Measurements from ENCODE around the gene TRMT61A. TPM values are rescaled to one million over a fixed set of nuclear protein-coding genes. Genes with fewer than 3 reads are reported as not detected.

Gene TRMT61A
- polyA plus RNA-seq, 1 of the 3 experiments (the other 2 are of a cell fraction): 15.8 TPM

GRCh38 chr14:103519043-103519836 is 9.8 kb upstream of the TRMT61A start:
- no peaks in the 10 kb centered on the region for H4K20me1 ChIP-seq (ENCODE audit: insufficient read depth)
- TF ChIP-seq GATA2 (CRISPR knock-in tag; IDR thresholded peaks at IDR 0.05): no peak
- TF ChIP-seq RFX5 (IDR thresholded peaks at IDR 0.05; ENCODE audit: low read length): no peak
- no peak for TF ChIP-seq GABPA (IDR thresholded peaks at IDR 0.05; ENCODE audit: low read depth)
- TF ChIP-seq EZH2phosphoT487 (IDR thresholded peaks at IDR 0.05; ENCODE audit: borderline replicate concordance, low read depth): no peak
- TF ChIP-seq IRF3 (IDR thresholded peaks at IDR 0.05; ENCODE audit: low read depth, low read length): no peak
- TF ChIP-seq EP300 (IDR thresholded peaks at IDR 0.05; ENCODE audit: borderline replicate concordance in 1 of 2, low read depth in 1 of 2, low read length in 1 of 2): no peak
- no peak for TF ChIP-seq FOXM1 (IDR thresholded peaks at IDR 0.05; ENCODE audit: low read depth)
- no peak for TF ChIP-seq CHD2 (IDR thresholded peaks at IDR 0.05; ENCODE audit: low read length, partially characterized antibody)
- 91% methylated on average over 8 of the region's 13 CpGs for WGBS (ENCODE audit: low lambda C conversion rate)
- H3K9ac ChIP-seq: no peak overlapping the region
- peaks cover 0 to 20% of the 10 kb centered on the region in 2 experiments; a peak in 1 of 4 replicates for H3K4me1 ChIP-seq (ENCODE audit: control insufficient read depth in 1 of 2, insufficient read depth in 2 of 2, low read depth in 1 of 2, low read length in 1 of 2)
- H3K27me3 ChIP-seq (ENCODE audit: insufficient read depth): peaks cover 16% of the 10 kb centered on the region
- ChIA-PET CTCF (interaction anchor here (0.6 to 9.6 kb wide), 27 partner anchors 10 to 445 kb away, joined by 3 to 194 read pairs (median 5); partner anchors contain the start of gene TRMT61A), POLR2A (interaction anchor here (0.7 to 1.2 kb wide), 3 partner anchors 13 to 43 kb away, joined by 3 read pairs; no protein-coding TSS in a partner anchor)
- H3K4me3 ChIP-seq (ENCODE audit: low read depth in 2 of 2, low read length in 1 of 2): no peak overlapping the region
- H3K79me2 ChIP-seq (ENCODE audit: insufficient read depth): no peaks in the 10 kb centered on the region
- H3K9me2 ChIP-seq: no peaks in the 10 kb centered on the region
- H2AFZ ChIP-seq (ENCODE audit: low read depth): no peak overlapping the region
- H3K27ac ChIP-seq (ENCODE audit: low read depth in 2 of 2, low read length in 1 of 2): no peak overlapping the region; a peak in 1 of 4 replicates
- H3K9me3 ChIP-seq: no peaks in the 10 kb centered on the region
- H3K4me2 ChIP-seq: no peak overlapping the region
- H3K36me3 ChIP-seq (replicated peaks in 1 of 2; ENCODE audit: control insufficient read depth in 1 of 2, insufficient read depth in 2 of 2, low read length in 1 of 2): peaks cover 0 to 4% of the 10 kb centered on the region in 2 experiments
- peaks cover 9% of the 10 kb centered on the region for H3F3A ChIP-seq (replicated peaks; ENCODE audit: insufficient read depth)
- peak; percentile 26 for DNase-seq

- Histone ChIP-seq H3F3A (replicated peaks; ENCODE audit: insufficient read depth) (peaks cover 9% of the 10 kb centered on the region), H3K4me3 (ENCODE audit: low read depth in 2 of 2, low read length in 1 of 2) (no peak overlapping the region), H3K27ac (ENCODE audit: low read depth in 2 of 2, low read length in 1 of 2) (no peak overlapping the region; a peak in 1 of 4 replicates), H3K4me2 (no peak overlapping the region), H3K4me1 (ENCODE audit: control insufficient read depth in 1 of 2, insufficient read depth in 2 of 2, low read depth in 1 of 2, low read length in 1 of 2) (peaks cover 0 to 20% of the 10 kb centered on the region in 2 experiments; a peak in 1 of 4 replicates), H3K79me2 (ENCODE audit: insufficient read depth) (no peaks in the 10 kb centered on the region), H3K36me3 (replicated peaks in 1 of 2; ENCODE audit: control insufficient read depth in 1 of 2, insufficient read depth in 2 of 2, low read length in 1 of 2) (peaks cover 0 to 4% of the 10 kb centered on the region in 2 experiments), H3K9me3 (no peaks in the 10 kb centered on the region), H2AFZ (ENCODE audit: low read depth) (no peak overlapping the region), H3K9me2 (no peaks in the 10 kb centered on the region), H3K27me3 (ENCODE audit: insufficient read depth) (peaks cover 16% of the 10 kb centered on the region), H4K20me1 (ENCODE audit: insufficient read depth) (no peaks in the 10 kb centered on the region), H3K9ac (no peak overlapping the region)
- no peak for TF ChIP-seq ZBTB33 (IDR thresholded peaks at IDR 0.05; ENCODE audit: borderline replicate concordance, low read depth)
- TF ChIP-seq ELF1 (IDR thresholded peaks at IDR 0.05): no peak
- TF ChIP-seq GATA2 (CRISPR knock-in tag; IDR thresholded peaks at IDR 0.05): no peak
- no peak for TF ChIP-seq JUND (IDR thresholded peaks at IDR 0.05)
- TF ChIP-seq MEF2A (IDR thresholded peaks at IDR 0.05; ENCODE audit: borderline replicate concordance, low read depth): no peak
- TF ChIP-seq FOSL2 (IDR thresholded peaks at IDR 0.05; ENCODE audit: borderline replicate concordance, low read depth): no peak
- no peak for TF ChIP-seq RFX5 (IDR thresholded peaks at IDR 0.05; ENCODE audit: low read length)
- no peak for TF ChIP-seq MAX (IDR thresholded peaks at IDR 0.05; ENCODE audit: low read depth)
- TF ChIP-seq POLR2AphosphoS5 (IDR thresholded peaks at IDR 0.05; ENCODE audit: low read depth, low read length): no peak
- TF ChIP-seq IRF3 (IDR thresholded peaks at IDR 0.05; ENCODE audit: low read depth, low read length): no peak
- TF ChIP-seq SIN3A (IDR thresholded peaks at IDR 0.05; ENCODE audit: borderline replicate concordance, low read depth, low read length): no peak
- TF ChIP-seq RCOR1 (IDR thresholded peaks at IDR 0.05; ENCODE audit: low read length): no peak
- WGBS (ENCODE audit: low lambda C conversion rate): 55% methylated on average over 5 of the region's 22 CpGs
- DNase-seq: peak; percentile 30
- ChIA-PET CTCF (interaction anchor here (1.2 to 9.6 kb wide), 6 partner anchors 11 to 70 kb away, joined by 5 to 194 read pairs (median 60); partner anchors contain the start of gene TRMT61A), POLR2A (interaction anchor here (1.2 kb wide), 1 partner anchor 27 kb away, joined by 3 read pairs; no protein-coding TSS in a partner anchor)
Observed at GRCh38 chr14:103519837-103520212, 9.2 kb upstream of the TRMT61A start.

All from SK-N-SH (cell line).